ENCODE results near the gene PRKN. TPM values are rescaled to one million over a fixed set of nuclear protein-coding genes. Genes with fewer than 3 reads are reported as not detected.

Gene PRKN
- total RNA-seq, 1 donor from 2014 or later, result 0.79 TPM

GRCh38 chr6:162387718-162388382, 339.7 kb downstream of the PRKN start:
- Histone ChIP-seq H3K36me3 (ENCODE audit: control insufficient read depth, insufficient read depth, low read length) (no peaks in the 10 kb centered on the region), H3K4me3 (ENCODE audit: low read depth, low read length) (no peak overlapping the region), H3K27me3 (ENCODE audit: control insufficient read depth, insufficient read depth, low read length) (no peaks in the 10 kb centered on the region)
- DNase-seq (ENCODE audit: low read depth), result no peak
- TF ChIP-seq, protein P1, sequence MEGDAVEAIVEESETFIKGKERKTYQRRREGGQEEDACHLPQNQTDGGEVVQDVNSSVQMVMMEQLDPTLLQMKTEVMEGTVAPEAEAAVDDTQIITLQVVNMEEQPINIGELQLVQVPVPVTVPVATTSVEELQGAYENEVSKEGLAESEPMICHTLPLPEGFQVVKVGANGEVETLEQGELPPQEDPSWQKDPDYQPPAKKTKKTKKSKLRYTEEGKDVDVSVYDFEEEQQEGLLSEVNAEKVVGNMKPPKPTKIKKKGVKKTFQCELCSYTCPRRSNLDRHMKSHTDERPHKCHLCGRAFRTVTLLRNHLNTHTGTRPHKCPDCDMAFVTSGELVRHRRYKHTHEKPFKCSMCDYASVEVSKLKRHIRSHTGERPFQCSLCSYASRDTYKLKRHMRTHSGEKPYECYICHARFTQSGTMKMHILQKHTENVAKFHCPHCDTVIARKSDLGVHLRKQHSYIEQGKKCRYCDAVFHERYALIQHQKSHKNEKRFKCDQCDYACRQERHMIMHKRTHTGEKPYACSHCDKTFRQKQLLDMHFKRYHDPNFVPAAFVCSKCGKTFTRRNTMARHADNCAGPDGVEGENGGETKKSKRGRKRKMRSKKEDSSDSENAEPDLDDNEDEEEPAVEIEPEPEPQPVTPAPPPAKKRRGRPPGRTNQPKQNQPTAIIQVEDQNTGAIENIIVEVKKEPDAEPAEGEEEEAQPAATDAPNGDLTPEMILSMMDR (IDR thresholded peaks at IDR 0.05; ENCODE audit: insufficient read depth, low read length, severe bottlenecking), result no peak
- no peak for FAIRE-seq

- H3K36me3 ChIP-seq (ENCODE audit: control insufficient read depth, insufficient read depth, low read length), result no peaks in the 10 kb centered on the region
- H3K4me3 ChIP-seq (ENCODE audit: low read depth, low read length), result no peak overlapping the region
- TF ChIP-seq, protein P1 (IDR thresholded peaks at IDR 0.05; ENCODE audit: insufficient read depth, low read length, severe bottlenecking), result no peak
- no peaks in the 10 kb centered on the region for H3K27me3 ChIP-seq (ENCODE audit: control insufficient read depth, insufficient read depth, low read length)
- no peak for DNase-seq (ENCODE audit: low read depth)
- FAIRE-seq, result no peak
Measured at GRCh38 chr6:162385980-162386379, 341.6 kb downstream of the PRKN start.

DNA sequence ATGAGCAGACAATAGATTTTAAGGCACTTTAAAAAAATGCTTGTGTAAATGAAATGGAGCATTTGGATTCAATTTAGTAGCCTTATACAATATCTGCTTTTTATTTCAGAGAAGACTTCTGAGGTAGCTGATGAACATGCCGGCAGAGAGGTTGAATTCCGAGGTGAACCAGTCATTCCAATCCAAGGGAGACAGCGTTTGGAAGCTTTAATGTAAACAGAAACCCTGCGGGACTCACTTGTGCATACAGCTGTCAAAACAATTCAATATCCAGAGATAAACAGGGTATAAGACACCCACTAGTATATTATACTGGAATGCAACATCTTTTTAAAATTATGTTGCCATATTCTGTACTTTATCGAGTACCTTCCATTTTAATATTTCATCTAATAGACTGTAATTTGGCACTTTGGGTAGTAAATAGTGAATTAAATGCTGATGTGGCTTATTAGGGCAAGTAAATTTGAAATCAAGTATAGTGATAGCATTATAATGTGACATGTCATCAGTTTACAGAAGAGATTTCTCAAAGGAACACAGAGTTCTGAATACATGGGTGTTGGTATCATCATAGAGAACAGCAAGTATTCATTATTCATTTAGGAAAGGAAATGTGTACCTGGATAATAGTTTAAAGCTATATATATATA, 347.7 kb downstream of the PRKN start:
- TF ChIP-seq, protein P1 (IDR thresholded peaks at IDR 0.05; ENCODE audit: insufficient read depth, low read length, severe bottlenecking), result no peak
- H3K27me3 ChIP-seq (ENCODE audit: control insufficient read depth, insufficient read depth, low read length), result no peaks in the 10 kb centered on the region
- DNase-seq (ENCODE audit: low read depth) (no peak), FAIRE-seq (no peak)
- no peaks in the 10 kb centered on the region for H3K36me3 ChIP-seq (ENCODE audit: control insufficient read depth, insufficient read depth, low read length)
- no peak overlapping the region for H3K4me3 ChIP-seq (ENCODE audit: low read depth, low read length)

GRCh38 chr6:162377735-162378134, 349.8 kb downstream of the PRKN start:
- FAIRE-seq (no peak), DNase-seq (ENCODE audit: low read depth) (no peak)
- Histone ChIP-seq H3K36me3 (ENCODE audit: control insufficient read depth, insufficient read depth, low read length) (no peaks in the 10 kb centered on the region), H3K4me3 (ENCODE audit: low read depth, low read length) (no peak overlapping the region), H3K27me3 (ENCODE audit: control insufficient read depth, insufficient read depth, low read length) (no peaks in the 10 kb centered on the region)
- TF ChIP-seq, protein P1 (IDR thresholded peaks at IDR 0.05; ENCODE audit: insufficient read depth, low read length, severe bottlenecking), result no peak

GRCh38 chr6:162373868-162374267, 353.7 kb downstream of the PRKN start:
- Histone ChIP-seq H3K4me3 (ENCODE audit: low read depth, low read length) (no peak overlapping the region), H3K27me3 (ENCODE audit: control insufficient read depth, insufficient read depth, low read length) (no peaks in the 10 kb centered on the region), H3K36me3 (ENCODE audit: control insufficient read depth, insufficient read depth, low read length) (no peaks in the 10 kb centered on the region)
- TF ChIP-seq, protein P1 (IDR thresholded peaks at IDR 0.05; ENCODE audit: insufficient read depth, low read length, severe bottlenecking), result no peak
- no peak for FAIRE-seq
- no peak for DNase-seq (ENCODE audit: low read depth)

All from bronchial epithelial cell (primary cell).